NCI-H2171 treated with DMSO at 0.1 percent for 48 hours (cell line): Measurements from ENCODE around the gene ASCC1.
A peak's percentile ranks its signal among the peaks of the same experiment; 100 is the strongest.

Source experiments
- DNase-seq: peaks from one replicate; lab custom pipeline; 2025; lab: John Stamatoyannopoulos, UW

Gene ASCC1

DNA sequence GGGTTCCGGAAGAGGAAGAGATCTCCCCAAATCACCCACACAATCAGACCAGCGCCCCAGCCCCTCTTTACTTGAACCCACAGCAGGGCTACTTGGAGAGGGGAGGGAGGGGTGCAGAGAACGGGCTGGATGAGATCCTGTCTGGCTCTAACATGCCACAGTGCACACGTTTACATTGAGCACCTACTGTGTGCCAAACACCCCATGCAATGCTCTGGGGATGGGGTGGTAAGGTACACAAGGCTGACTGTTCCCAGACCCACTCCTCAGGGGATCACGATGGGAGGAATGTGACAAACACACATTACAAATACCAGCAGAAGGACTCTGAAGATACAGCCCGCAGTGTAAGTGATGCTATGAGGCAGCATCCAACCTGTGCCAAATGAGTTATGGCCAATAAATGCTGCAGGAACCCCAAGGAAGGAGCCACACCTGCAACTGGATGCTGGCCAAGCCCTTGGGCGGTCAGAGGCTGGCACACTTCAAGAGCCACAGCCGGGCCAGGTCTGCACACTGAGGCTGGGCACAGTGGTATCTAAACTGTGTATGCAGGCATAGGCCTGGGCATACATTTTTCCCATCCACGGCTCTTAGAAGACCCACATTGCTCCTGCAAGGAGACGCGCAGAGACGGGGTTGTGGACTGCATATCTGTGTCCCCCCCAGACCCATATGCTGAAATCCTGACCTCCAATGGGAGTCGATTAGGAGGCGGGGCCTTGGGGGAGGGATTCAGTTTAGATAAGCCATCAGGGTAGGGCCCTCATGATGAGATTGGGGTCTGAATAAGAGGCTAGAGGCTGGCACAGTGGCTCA lies 134.1 kb downstream of the ASCC1 start:
- no peak for DNase-seq

DNA sequence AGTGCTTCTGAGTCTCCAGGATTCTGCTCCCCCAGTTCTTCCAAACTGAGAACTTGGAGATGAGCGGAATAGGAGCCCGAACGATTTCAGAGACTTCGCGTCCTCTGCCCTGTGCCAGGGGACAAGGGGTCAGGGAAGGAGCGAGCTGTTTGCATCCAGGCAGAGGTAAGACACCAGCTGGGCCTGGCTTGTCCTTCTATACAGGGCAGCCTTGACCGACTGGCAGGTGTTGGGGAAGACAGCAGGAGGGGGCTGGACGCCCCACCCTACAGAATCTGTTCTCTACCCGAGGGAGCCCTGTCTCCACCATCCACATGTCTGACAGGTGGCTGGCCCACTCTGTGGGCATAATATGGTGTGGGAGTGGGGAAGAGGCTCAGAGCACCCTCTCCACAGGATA lies 134.9 kb downstream of the ASCC1 start:
- no peak for DNase-seq

DNA sequence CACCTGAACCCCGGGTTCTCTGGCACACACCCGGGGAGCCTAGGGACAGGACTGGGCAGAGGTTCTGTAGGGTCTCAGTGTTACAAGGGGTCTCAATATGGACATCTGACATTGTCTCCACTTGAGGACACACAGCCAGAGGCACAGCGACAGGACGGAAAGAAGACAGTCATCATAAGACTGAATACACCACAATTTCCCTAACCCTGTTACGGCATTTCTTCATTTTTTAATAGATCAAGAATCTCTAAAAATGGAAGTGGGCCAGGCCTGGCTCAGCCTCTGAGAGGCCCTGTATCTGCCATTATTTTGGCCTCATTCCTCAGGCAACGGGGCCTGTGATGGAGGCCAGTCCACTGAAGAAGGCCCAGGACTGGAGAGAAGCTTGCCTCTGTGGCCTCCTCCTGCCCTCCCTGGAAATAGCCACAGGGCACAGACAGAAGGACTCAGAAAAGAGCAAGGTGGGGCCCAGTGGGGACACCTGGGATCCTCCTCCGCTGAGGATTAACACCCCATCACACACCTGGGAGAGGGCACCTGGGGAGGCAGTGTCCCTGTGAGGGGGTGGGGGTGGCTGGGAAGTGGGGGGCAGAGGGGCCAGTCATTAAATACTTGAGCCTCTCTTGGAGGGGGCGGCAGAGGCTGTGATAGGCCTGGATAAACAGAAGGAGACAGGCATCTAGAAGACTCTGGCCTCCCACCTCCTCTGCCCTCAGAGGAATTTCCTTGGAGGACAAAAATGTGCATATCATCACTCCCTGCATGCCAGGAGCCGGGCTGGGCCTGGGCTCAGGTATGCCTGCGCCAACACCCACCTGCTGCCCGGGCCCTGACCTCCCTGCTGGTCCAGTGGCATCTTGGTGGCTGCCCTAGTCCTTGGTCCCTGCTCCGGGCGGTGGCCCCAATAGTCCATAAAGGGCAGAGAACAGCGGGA lies 135.8 kb downstream of the ASCC1 start:
- no peak for DNase-seq

DNA sequence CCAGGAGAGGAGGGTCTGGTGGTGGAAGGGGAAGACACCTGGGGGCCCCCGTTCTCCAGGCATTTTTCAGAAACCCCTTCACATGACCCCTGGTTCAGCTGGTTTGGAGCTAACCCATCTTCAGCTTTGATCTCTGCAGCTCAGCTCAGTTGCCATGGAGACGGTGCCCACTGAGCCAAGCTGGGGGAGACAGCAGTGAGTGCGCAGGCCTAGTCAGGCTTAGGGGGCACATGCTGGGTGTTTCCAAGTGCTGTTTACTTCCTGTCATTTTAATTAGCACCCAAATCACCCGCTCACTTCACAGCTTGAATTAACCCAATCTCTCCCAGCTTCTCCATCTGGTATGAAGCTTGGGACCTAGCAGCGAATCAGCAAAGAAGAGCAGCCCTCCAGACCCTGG lies 136.7 kb downstream of the ASCC1 start:
- DNase-seq = peak; percentile 75

DNA sequence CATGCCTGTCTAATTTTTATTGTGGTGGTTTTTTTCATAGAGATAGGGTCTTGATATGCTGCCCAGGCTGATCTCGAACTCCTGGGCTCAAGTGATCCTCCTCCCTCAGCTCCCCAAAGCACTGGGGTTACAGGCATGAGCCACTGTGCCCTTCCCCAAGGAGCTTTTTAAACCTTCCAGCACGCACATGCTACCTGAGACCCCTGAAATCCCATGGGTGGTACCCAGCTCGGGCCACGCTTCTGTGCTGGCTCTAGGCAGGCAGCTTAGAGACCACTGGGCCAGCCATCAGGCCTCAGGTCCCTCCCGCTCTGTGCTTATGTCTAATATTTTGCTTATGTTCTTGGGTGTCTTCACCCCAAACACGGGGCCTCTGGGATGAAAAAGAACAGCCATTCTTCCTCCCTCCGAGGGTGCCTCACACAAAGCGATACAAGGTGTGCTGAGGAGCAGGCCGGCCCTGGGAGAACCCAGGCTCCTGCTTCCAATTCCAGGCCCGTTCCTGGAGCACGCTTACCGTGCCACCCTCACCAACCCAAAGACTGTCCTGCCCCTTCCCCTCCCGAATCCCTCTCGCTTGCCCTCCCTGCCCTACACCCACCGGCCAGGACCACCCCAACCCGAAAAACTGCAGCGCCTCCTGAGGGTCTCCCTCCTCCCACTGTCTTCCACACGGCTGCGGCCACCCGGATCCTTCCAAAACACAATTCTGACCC lies 138.6 kb downstream of the ASCC1 start:
- DNase-seq = no peak

DNA sequence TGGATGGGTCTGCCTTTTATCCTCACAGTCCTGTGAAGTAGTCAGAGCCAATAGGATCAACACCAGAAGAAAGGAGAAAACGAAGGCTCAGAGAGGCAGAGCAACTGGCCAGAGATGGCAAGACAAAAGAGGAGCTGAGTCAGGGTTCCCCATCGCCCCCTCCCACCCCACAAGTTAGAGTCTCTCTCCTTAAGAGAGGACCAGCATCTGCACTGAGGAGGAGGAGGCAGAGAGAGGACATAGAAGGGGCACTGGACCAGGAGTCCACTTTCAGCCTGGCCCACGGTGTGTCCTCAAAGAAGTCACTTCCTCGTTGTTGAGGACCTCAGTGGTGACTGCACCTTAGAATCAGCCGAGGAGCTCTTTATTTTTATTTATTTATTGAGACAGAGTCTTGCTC lies 139.3 kb downstream of the ASCC1 start:
- no peak for DNase-seq

DNA sequence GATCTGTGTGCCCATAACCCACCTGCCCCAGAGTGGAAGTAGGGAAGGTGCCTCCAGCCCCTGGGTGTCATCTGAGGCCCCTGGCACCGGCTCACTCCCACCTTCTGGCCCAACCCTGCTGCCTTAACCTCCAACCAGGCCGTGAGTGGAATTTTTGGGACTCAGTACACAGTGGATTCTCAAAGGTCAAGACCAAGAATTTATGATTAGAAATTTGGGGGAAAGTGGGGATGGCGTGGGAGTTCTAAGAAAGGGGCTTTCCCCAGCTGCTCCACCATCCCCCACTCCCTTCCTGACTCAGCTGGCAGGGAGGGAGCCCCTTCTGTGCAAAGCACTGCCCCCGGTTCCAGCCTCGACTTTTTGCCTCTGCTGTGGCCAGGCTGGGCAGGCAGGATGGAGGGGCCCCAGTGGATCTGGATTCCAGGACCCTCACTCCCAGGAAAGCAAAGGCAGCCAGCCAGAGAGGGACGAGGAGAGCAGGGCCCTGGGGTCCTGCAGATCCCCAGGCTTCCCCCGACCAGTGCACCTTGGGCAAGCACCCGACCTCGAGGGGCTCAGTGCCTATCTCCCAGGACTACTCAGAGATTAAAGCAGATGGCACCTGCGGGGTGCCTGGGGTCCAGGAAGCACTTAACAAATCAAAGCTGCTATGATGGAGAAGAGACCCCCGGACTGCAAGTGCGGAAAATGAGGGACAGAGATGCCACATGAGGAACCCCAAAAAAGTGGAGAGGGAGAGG lies 140.5 kb downstream of the ASCC1 start:
- DNase-seq = no peak

DNA sequence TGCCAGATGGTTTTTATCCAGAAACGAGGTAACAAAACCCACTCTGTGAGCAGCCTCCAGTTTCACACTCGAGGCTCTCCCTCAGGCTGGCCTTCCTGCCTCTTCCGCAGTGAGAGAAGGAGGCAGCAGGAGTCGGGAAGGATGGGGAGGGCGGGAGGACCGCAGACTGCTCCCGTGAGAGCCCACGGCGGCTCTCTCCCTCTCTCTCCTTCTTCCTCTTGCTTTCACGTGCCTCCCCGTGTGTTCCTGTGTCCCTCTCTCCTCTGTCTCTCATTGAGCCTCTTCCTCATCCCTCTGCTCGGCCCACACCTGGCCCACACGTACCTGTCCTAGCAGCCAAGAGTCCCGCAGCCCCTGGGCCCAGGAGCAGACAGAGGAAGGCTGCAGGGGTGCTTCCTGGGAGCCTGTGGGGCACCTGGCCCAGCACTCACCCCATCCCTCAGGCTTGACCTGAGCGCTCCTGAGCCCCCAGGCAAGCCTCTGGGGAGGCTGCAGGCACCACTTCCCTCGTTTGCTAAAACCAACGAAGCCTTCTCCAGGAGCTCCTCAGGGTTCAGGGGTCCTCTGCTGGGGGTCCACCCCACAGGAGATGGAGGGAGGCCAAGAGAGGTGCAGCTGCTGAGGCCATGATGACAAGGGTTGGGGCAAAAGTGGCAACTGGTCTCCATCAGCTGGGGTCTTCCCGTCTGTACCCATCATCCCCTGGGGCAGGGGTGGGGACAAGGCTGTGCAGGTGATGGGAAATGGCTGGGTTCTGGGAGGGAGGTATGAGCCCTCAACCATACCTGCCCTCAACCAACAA lies 141.3 kb downstream of the ASCC1 start:
- DNase-seq = peak; percentile 9

DNA sequence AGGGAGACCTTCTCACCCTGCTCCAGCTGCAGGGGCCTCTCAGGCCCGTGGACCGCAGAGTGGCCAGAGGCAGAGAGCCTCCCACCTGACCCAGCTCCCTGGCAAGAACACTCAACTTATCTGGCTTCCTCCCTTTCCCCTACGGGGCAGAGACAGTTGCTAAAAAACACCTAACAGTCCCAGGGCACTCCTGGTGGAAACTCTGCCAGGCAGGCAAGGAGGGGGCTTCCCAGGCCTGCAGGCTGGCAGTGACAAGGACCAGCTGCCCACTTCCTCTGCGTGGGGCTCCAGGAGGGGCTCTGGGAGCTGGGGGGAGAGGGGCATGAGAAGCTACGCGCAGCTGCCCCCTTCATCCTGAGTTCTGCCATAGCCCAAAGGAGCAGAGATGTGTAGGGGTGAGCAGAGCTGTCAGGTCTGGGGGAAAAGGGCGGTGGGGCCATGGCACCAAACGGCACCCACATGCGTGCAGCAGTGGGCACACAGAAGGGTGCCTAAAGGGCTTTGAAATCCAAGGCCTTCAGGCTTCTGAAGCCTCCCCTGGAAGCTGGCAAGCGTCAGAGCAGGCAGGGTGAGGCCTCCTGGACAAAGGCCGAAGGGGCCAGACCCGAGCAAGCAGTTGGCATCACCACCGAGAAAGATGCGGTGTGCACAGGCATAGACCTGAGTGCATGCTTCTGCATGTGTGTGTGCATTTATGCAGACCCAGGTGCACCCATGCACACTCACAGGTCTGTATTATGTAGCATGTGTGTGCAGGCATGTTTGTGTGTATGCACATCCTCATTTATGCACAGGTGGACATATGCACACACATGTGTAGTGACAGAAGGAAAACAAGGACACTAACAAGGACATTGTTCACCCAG lies 142.1 kb downstream of the ASCC1 start:
- DNase-seq = no peak

DNA sequence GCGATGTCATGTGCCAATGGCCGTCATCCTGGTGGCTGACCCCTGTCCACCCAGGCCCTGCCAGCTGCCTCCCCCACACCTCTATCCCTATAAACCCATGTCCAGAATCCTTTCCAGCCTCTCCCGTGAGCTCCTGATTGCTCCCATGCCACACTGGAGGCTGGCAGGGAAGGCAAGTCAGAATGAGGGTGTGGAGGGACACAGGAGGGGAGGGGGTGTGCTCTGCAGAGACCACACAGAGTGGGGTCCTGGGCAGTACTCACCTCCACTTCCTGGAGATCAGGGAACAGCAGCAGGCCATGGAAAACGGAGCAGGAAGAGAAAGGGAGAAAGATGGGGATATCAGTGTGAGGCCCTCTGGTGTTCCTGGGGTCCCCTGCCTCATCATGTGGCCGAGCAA lies 143.4 kb downstream of the ASCC1 start:
- no peak for DNase-seq

DNA sequence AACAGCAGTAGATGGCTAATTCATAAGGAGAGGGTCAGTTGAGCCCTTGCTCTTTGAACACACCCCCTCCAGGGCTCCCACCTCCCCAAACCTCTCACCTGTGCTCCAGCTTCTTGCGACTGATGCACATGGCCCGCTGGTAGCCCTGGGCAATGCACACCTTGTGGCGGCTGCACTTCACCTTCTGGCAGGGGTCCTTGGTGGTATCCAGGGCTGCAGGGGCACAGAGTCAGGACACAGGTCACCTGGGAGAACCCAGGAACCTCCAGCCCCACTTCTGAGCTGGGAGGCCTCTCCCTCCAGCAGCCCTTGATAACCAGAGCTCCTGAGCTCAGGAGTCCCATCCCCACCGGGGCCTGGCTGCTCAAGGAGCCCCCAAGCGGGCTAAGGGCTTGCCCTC lies 144.0 kb downstream of the ASCC1 start:
- no peak for DNase-seq

DNA sequence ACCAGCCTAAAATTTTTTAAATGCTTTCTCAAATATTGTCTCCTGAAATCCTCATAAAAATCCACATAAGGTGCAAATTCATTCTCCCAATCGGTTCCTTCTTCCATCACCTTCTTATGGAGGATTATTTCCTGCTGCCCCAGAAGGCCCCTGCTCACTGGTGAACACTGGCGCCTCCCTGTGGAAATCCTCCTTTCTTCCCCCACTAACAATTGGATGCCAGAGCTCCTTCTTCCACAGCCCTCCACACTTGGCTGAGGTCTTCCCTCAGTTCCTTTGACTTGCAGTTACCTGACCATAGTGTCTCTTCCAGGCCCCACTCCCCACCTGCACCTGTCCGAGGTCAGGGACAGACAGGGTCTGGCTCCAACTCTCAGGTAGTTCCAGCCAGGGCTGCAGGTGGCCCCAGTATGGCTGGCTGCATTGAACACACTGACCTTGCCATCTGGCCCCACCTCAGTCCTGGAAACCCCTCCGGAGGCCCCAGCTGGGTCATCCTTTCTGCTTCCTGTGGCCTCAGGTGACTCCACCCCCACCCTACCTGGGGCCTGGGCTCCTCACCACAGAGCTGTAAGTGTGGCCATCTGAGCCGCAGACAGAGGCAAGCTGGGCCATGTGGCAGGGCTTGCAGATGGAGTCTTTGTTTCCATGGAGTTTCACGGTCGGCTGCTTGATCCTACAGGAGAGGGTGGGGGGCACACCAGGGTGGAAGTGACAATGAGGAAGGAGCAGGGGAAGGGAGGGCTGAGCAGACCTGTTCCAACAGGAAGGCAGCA lies 146.1 kb downstream of the ASCC1 start:
- DNase-seq = peak; percentile 92

DNA sequence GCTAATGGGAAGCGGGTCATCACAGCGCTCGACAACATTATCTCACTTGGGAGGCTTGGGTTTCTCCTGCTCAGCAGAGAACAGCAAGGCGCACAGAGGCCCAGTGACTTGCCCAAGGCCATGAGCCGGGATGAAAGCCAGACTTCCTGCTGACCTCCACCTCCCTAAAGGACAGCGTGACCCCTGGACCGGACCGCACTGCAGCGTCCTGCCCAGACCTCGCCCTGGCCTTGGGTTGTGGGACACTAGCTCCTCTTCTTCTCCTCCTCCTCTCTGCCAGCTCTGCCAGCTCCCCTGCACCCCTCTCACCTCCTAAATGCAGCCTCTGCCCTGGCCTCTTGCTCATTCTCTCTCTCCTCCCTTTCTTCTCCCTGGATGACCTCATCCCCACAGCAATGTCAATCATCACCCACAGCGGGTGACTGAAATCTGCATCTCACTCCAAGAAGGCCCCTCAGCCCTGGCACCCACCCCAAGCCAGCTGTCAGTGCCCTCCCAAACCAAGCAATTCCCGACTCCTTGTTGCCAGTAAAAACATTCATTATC lies 147.1 kb downstream of the ASCC1 start:
- peak; percentile 85 for DNase-seq

DNA sequence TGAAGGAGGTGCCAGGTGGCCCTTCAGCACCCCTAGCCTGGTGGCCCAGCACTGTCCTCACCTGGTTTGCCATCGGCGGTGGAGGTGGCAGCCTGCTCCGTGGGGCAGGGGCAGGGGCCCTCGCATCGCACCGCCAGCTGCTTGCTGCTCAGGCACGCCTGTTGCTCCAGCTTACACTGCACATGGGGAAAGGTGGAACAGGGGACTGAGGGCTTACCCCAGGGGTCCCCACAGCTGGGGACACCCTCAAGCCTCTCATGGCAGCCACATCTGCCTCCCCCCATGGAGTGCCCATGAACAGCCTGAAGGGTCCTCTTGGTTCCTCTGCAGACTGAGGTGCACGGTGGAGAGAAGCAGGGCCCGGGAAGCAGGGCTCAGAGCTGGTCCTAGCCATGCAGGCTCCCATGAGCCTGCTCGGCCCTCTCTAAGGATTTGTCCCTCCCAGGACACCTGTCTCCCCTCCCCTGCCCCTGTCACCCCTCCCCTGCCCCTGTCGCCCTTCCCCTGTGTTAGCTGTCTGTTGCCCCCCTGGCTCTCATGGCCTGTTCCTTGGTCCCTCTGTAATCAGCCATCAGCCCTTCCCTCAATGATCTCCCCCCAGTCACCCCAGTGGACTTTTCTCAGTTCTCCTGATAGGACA lies 147.8 kb downstream of the ASCC1 start:
- no peak for DNase-seq

DNA sequence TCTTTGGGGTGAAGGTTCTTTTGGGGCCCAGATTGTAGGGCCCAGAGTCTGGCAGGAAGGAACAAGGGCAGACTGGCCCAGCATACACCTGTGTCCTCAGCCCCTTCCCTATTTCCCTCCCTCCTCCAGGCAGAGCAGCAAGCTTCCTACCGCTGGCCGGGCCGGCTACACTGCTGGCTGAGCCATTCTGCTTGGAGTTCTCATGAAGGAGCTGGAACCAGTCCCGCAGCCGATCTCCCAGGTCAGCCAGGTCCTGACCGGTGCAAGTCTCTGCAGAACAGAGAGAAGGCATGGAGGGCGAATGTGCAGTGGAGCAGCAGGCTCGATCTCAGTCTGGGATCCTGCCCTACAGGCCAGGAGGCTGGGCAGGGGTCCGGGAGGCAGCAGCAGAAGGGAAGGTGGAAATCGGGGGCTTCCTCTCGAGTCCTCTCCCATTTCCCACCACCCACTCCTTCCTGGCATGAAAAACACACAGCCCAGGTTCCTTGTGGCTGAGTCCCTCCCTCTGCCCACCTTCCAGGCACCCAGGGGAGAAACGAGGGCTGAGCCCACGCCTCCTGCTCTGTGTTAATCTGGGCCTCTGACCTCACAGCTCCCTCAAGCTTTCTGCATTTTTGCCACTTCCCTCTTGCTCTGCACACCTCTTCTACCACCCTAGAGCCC lies 148.5 kb downstream of the ASCC1 start:
- no peak for DNase-seq

DNA sequence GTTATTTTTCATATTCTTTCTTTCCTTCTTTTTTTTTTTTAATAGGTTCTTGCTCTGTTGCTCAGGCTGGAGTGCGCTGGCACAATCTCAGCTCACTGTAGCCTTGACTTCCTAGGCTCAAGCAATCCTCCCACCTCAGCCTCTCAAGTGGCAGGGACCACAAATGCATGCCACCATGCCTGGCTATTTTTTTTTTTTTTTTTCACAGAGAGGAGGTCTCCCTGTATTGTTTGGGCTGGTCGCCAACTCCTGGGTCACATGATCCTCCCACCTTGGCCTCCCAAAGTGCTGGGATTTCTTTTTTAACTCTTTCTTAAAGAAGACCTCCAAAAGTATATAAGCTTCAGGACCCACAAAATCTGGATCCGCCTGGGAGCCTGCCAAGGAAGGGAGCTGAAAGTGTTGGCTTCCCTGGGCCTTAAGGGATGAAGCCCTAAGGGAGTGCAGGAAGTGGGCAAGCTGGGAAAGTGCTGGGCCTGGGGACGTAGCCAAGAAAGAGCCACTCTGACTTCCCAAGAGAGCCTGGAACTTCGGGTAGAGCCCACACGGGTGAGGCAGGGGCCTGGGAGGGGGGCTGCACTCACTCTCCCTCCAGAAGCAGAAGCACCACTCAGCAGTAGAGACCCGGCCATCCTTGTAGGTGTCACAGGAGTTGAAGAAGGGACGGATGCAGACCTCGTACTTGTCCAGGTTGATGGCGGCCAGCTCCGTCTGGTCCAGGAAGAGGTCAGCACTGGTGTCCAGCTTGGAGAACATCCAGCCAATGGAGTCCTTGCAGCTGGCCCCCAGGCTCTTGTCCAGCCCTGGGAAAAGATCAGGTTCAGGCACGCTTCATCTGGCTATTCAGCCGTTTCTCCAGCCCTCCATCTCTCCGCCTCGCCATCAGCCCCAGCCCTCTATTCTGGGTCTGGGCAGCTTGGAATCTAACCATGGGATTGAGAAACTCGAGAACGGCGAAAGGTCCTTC lies 149.5 kb downstream of the ASCC1 start:
- no peak for DNase-seq
